Endodermal cell (in vitro differentiated cells): ENCODE measurements around the gene MMP24. TPM values are rescaled to one million over a fixed set of nuclear protein-coding genes. Genes with fewer than 3 reads are reported as not detected.

ENCODE experiments used
- DNase-seq: peaks from one replicate; pipeline ENCODE4 v3.0.0-alpha.2; 2017
- H3K27ac ChIP-seq: 2 replicates; pipeline ENCODE4 v1.5.1; 2013; ENCODE audit warnings: mild to moderate bottlenecking, low read depth, low read length, moderate library complexity
- H3K27me3 ChIP-seq: 2 replicates; pipeline ENCODE4 v1.6.1; 2013; ENCODE audit warnings: mild to moderate bottlenecking, low read length, moderate library complexity; ENCODE audit not compliant: insufficient read depth, control insufficient read depth, poor library complexity, severe bottlenecking
- H3K36me3 ChIP-seq: 2 replicates; pipeline ENCODE4 v1.7.0; 2013; ENCODE audit warnings: mild to moderate bottlenecking, low read length, moderate library complexity; ENCODE audit not compliant: control insufficient read depth, insufficient read depth
- H3K4me1 ChIP-seq: one replicate; pipeline ENCODE4 v1.7.0; 2013; ENCODE audit warnings: low read length; ENCODE audit not compliant: control insufficient read depth, insufficient read depth
- H3K4me3 ChIP-seq: 2 replicates; pipeline ENCODE4 v1.5.1; 2013; ENCODE audit warnings: mild to moderate bottlenecking, low read length, moderate library complexity
- H3K9ac ChIP-seq: 2 replicates; pipeline ENCODE4 v1.6.1; 2013; ENCODE audit warnings: mild to moderate bottlenecking, low read length, moderate library complexity; ENCODE audit not compliant: poor library complexity, severe bottlenecking; ENCODE audit errors: extremely low read depth
- H3K9me3 ChIP-seq: 2 replicates; pipeline ENCODE4 v1.6.1; 2013; ENCODE audit warnings: mild to moderate bottlenecking, low read length, moderate library complexity; ENCODE audit not compliant: control insufficient read depth
- H3K27ac Mint-ChIP-seq: 2 replicates; pipeline ENCODE4 v1.8.0; 2020; ENCODE audit warnings: mixed read lengths
- H3K27me3 Mint-ChIP-seq: 2 replicates; pipeline ENCODE4 v1.8.0; 2021; ENCODE audit warnings: mild to moderate bottlenecking, mixed read lengths; ENCODE audit not compliant: insufficient read depth
- H3K36me3 Mint-ChIP-seq: 2 replicates; pipeline ENCODE4 v1.8.0; 2020; ENCODE audit warnings: low read depth, mixed read lengths
- H3K4me1 Mint-ChIP-seq: 2 replicates; pipeline ENCODE4 v1.8.0; 2020; ENCODE audit warnings: mixed read lengths
- H3K4me3 Mint-ChIP-seq: 2 replicates; pipeline ENCODE4 v1.8.0; 2020; ENCODE audit warnings: mild to moderate bottlenecking, moderate library complexity, mixed read lengths
- H3K9me3 Mint-ChIP-seq: 2 replicates; pipeline ENCODE4 v1.8.0; 2020; ENCODE audit warnings: mild to moderate bottlenecking, mixed read lengths
- WGBS, 2 experiments: methylation state at CpG; one replicate each; pipeline versions ENCODE4 v1.1.5 to v1.1.7; 2013; ENCODE audit warnings: missing lambda C conversion rate in 2 of 2, mixed read lengths in 1 of 2; ENCODE audit not compliant: insufficient coverage in 1 of 2, insufficient read length in 1 of 2; 5-methylcytosine and 5-hydroxymethylcytosine counted together
- total RNA-seq, 2 donors: library from RNA; stranded (reverse); fragmentation: NEBNext Ultra II Directional in 1 of 2; extraction: Animal tissue kit (Norgen Biotek cat#: 25700) in 1 of 2; gene quantifications; 2 replicates in 1 of 2; 3 replicates in 1 of 2; pipeline ENCODE4 v1.2.1, GENCODE V29; 2021
- TF ChIP-seq, protein P1 (sequence below): fragments of 200-600 bp; sonication (generic); conservative IDR thresholded peaks from 2 replicates; pipeline ENCODE4 v1.5.0; 2021; ENCODE audit warnings: antibody characterized with exemption, mild to moderate bottlenecking

MMP24 gene
- total RNA-seq, 2 donors from 2014 or later: 1.3 to 5.9 TPM

DNA sequence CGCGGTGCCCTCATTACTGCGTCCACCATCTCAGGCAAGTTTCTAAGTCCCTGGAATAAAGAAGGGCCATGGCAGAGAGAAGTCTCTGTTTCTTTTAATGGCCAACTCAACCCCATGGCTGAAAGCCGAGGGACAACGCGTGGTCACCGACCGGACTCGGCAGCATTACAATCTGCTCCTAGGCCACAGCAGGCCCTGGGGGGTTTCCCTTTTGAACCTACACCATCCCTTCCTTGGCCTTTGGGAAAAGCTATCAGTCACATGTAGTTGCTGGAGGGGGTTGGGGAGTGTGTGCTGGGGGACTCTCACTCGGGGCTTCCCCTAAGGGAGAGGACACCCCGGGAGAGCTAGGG lies 76.9 kb downstream of the MMP24 start:
- no peak for DNase-seq
- no peaks in the 10 kb centered on the region for H3K27me3 ChIP-seq
- no peak overlapping the region for H3K4me3 Mint-ChIP-seq
- H3K27ac ChIP-seq: no peak overlapping the region
- peaks cover 4% of the 10 kb centered on the region for H3K4me1 ChIP-seq
- H3K4me3 ChIP-seq: no peak overlapping the region
- no peak overlapping the region for H3K9ac ChIP-seq
- no peak overlapping the region for H3K27ac Mint-ChIP-seq
- H3K36me3 ChIP-seq: peaks cover 27% of the 10 kb centered on the region
- H3K27me3 Mint-ChIP-seq: peaks cover 13% of the 10 kb centered on the region
- peaks cover 5% of the 10 kb centered on the region for H3K4me1 Mint-ChIP-seq
- no peaks in the 10 kb centered on the region for H3K9me3 Mint-ChIP-seq
- WGBS, 2 experiments: 91 to 100% methylated on average over 2 to 11 of the region's 11 CpGs
- TF ChIP-seq, protein P1, sequence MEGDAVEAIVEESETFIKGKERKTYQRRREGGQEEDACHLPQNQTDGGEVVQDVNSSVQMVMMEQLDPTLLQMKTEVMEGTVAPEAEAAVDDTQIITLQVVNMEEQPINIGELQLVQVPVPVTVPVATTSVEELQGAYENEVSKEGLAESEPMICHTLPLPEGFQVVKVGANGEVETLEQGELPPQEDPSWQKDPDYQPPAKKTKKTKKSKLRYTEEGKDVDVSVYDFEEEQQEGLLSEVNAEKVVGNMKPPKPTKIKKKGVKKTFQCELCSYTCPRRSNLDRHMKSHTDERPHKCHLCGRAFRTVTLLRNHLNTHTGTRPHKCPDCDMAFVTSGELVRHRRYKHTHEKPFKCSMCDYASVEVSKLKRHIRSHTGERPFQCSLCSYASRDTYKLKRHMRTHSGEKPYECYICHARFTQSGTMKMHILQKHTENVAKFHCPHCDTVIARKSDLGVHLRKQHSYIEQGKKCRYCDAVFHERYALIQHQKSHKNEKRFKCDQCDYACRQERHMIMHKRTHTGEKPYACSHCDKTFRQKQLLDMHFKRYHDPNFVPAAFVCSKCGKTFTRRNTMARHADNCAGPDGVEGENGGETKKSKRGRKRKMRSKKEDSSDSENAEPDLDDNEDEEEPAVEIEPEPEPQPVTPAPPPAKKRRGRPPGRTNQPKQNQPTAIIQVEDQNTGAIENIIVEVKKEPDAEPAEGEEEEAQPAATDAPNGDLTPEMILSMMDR: no peak
- peaks cover 8% of the 10 kb centered on the region for H3K36me3 Mint-ChIP-seq
- no peaks in the 10 kb centered on the region for H3K9me3 ChIP-seq

DNA sequence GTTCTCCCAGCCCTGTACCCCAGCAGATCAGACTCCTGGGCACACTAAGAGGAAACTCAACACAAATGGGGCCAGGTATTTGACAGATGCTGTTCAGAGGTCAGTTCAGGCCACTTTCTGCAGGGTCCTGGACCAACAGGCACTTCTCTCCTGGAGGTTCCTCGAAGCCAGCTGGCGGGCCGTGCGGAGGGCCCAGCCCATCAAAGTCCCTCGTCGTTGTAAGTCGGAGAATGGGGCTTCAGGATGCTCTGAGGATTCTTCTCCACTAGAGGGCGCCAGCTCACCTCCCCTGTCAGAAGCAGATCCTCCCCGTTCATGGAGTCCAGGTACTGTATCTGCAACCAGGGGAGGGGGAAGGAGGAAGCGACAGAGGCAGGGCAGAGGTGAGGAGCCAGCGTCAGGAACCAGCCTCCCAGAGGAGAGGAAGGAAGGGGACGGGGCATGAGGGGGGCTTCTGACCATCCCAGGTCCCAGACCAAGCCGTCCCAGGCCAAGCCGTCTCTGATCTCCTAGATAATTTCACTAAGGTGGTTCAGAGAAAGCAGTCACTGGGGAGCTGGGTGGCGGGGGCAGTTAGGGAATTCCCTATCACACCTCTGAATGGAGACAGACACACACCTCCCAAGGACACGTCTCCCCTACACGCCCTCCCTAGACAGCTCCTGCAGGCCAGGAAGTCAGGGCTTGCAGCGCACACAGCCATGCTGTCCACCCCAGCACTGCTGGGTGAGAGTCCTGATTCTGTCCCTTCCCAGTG lies 77.4 kb downstream of the MMP24 start:
- peak overlapping the region; percentile 25 for H3K4me3 Mint-ChIP-seq
- H3K9ac ChIP-seq: no peak overlapping the region
- H3K4me3 ChIP-seq: no peak overlapping the region
- peak; percentile 97 for DNase-seq
- no peaks in the 10 kb centered on the region for H3K9me3 Mint-ChIP-seq
- H3K27me3 Mint-ChIP-seq: peaks cover 9% of the 10 kb centered on the region
- TF ChIP-seq, protein P1: peak; percentile 97
- peaks cover 5% of the 10 kb centered on the region for H3K4me1 Mint-ChIP-seq
- no peaks in the 10 kb centered on the region for H3K27me3 ChIP-seq
- WGBS, 2 experiments: 30 to 33% methylated on average over 8 to 18 of the region's 18 CpGs
- peaks cover 4% of the 10 kb centered on the region for H3K4me1 ChIP-seq
- H3K27ac ChIP-seq: no peak overlapping the region
- H3K27ac Mint-ChIP-seq: peak overlapping the region; percentile 58
- H3K36me3 ChIP-seq: peaks cover 27% of the 10 kb centered on the region
- no peaks in the 10 kb centered on the region for H3K9me3 ChIP-seq
- H3K36me3 Mint-ChIP-seq: peaks cover 8% of the 10 kb centered on the region

DNA sequence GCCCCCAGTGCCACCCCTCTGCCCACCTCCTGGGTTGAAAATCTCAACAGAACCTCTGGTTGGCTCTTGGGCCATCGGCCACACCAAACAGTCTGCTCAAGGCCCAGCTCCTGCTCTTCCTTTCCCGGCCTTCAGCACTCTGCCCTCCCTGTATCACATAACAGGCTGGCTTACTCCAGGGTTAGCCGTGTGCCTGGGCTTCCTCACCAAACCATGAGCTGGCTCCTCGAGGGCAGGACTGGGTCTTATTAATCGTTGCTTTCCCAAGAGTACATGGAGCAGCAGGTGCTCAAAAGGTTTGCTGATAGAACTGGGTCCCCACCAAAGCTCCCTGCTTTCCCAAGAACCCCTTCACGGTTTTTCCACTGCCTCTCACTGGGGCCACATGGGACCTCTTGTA lies 78.5 kb downstream of the MMP24 start:
- TF ChIP-seq, protein P1: no peak

More for the DNA sequence above, 78.5 kb downstream of the MMP24 start:
- H3K36me3 ChIP-seq: peaks cover 27% of the 10 kb centered on the region
- Mint-ChIP-seq H3K4me3 (no peak overlapping the region), H3K4me1 (peaks cover 5% of the 10 kb centered on the region), H3K9me3 (no peaks in the 10 kb centered on the region), H3K27ac (no peak overlapping the region), H3K36me3 (peaks cover 14% of the 10 kb centered on the region), H3K27me3 (peaks cover 3% of the 10 kb centered on the region)
- H3K27me3 ChIP-seq: no peaks in the 10 kb centered on the region
- peak; percentile 40 for DNase-seq
- H3K9ac ChIP-seq: no peak overlapping the region
- WGBS, 2 experiments: 88 to 93% methylated on average over 6 of the region's 6 CpGs
- H3K4me1 ChIP-seq: peaks cover 4% of the 10 kb centered on the region
- no peaks in the 10 kb centered on the region for H3K9me3 ChIP-seq
- H3K27ac ChIP-seq: no peak overlapping the region
- H3K4me3 ChIP-seq: no peak overlapping the region
